GM12878 (cell line): ENCODE data around the gene F7. TPM values are rescaled to one million over a fixed set of nuclear protein-coding genes. Genes with fewer than 3 reads are reported as not detected.

Experiments
- ATAC-seq: fragments of 200-7000 bp; cut with Tn5 transposase; 3 replicates; pipeline ENCODE4 v1.9.1; 2020; ENCODE audit warnings: mild to moderate bottlenecking, moderate library complexity
- BruUV-seq: library from RNA; stranded (reverse); fragments of 400-500 nt; replicated peaks from 2 replicates; lab custom pipeline; 2021; lab: Mats Ljungman, UMichigan
- CTCF ChIA-PET: fragments of 300-600 bp; sonication (Branson Sonifier 250); formaldehyde crosslinking; extraction: SDS; loops from one replicate; lab custom pipeline; 2021; ENCODE audit warnings: inconsistent platforms; lab: Yijun Ruan, JAX
- POLR2A ChIA-PET: fragments of 350-600 bp; formaldehyde crosslinking; extraction: SDS; loops from one replicate; lab custom pipeline; 2021; ENCODE audit warnings: inconsistent platforms; lab: Charles Lee
- RAD21 ChIA-PET: fragments of 300-600 bp; sonication (Branson Sonifier 250); formaldehyde crosslinking; loops from one replicate; lab custom pipeline; 2023; ENCODE audit warnings: antibody characterized with exemption; ENCODE audit not compliant: unreplicated experiment; lab: Charles Lee
- SMC1A ChIA-PET: fragments of 300-600 bp; sonication (Branson Sonifier 250); formaldehyde crosslinking; loops from one replicate; lab custom pipeline; 2023; ENCODE audit not compliant: unreplicated experiment, uncharacterized antibody; lab: Charles Lee
- DNase-seq: peaks from one replicate; pipeline ENCODE4 v3.0.0-alpha.2; 2011; ENCODE audit warnings: low read depth, low spot score
- FAIRE-seq: peaks from 3 replicates; lab custom pipeline; 2011; peaks lifted over from hg19 to GRCh38; lab: Jason Lieb, UNC
- H2AFZ ChIP-seq: 2 replicates; pipeline ENCODE4 v1.6.0; 2011; ENCODE audit warnings: low read depth, low read length, control low read depth; ENCODE audit not compliant: control insufficient read depth
- H3K27ac ChIP-seq: 2 replicates; pipeline ENCODE4 v1.5.1; 2011; ENCODE audit warnings: control low read depth; ENCODE audit not compliant: control insufficient read depth, insufficient read depth
- H3K27me3 ChIP-seq, 2 experiments: replicated peaks in 1 of 2; 2 replicates each; pipeline versions ENCODE4 v1.6.0 to v1.6.1; 2011; ENCODE audit warnings: low read length in 1 of 2; ENCODE audit not compliant: control insufficient read depth in 2 of 2, insufficient read depth in 2 of 2
- H3K36me3 ChIP-seq, 2 experiments: 2 replicates each; pipeline ENCODE4 v1.5.1; 2011; ENCODE audit warnings: low read length in 1 of 2; ENCODE audit not compliant: control insufficient read depth in 2 of 2, insufficient read depth in 2 of 2
- H3K4me1 ChIP-seq: 2 replicates; pipeline ENCODE4 v1.6.1; 2011; ENCODE audit warnings: mild to moderate bottlenecking, low read length, moderate library complexity, mixed read lengths; ENCODE audit not compliant: control insufficient read depth, insufficient read depth
- H3K4me2 ChIP-seq: 2 replicates; pipeline ENCODE4 v1.6.0; 2011; ENCODE audit warnings: control low read depth; ENCODE audit not compliant: control insufficient read depth, insufficient read depth
- H3K4me3 ChIP-seq: fragments of 200-600 bp; sonication (generic); 2 replicates; pipeline ENCODE4 v1.5.1; 2016
- H3K79me2 ChIP-seq: 2 replicates; pipeline ENCODE4 v1.6.0; 2011; ENCODE audit warnings: low read length; ENCODE audit not compliant: control insufficient read depth, insufficient read depth
- H3K9ac ChIP-seq: 2 replicates; pipeline ENCODE4 v1.8.0; 2011; ENCODE audit warnings: low read length, control low read depth, mixed read lengths; ENCODE audit not compliant: control insufficient read depth, insufficient read depth
- H3K9me3 ChIP-seq: replicated peaks from 3 replicates; pipeline ENCODE4 v1.5.1; 2011; ENCODE audit warnings: mild to moderate bottlenecking, low read length; ENCODE audit not compliant: control insufficient read depth, insufficient read depth
- H4K20me1 ChIP-seq: 2 replicates; pipeline ENCODE4 v1.6.0; 2011; ENCODE audit not compliant: control insufficient read depth, insufficient read depth
- BACH1 ChIP-seq: fragments of 450-650 bp; IDR thresholded peaks from 2 replicates; pipeline ENCODE4 v1.6.1; 2017; ENCODE audit warnings: mild to moderate bottlenecking, borderline replicate concordance
- CHD4 ChIP-seq: fragments of 200-600 bp; sonication (generic); IDR thresholded peaks from 2 replicates; pipeline ENCODE4 v1.6.1; 2016; ENCODE audit warnings: mild to moderate bottlenecking
- HCFC1 ChIP-seq: fragments of 150-350 bp; IDR thresholded peaks from 2 replicates; pipeline ENCODE4 v1.6.1; 2014; ENCODE audit warnings: low read length
- HSF1 ChIP-seq: fragments of 150-350 bp; IDR thresholded peaks from 2 replicates; pipeline ENCODE4 v1.6.1; 2014; ENCODE audit warnings: mild to moderate bottlenecking, low read depth, low read length
- IRF3 ChIP-seq: fragments of 450-650 bp; IDR thresholded peaks from 2 replicates; pipeline ENCODE4 v1.6.1; 2014; ENCODE audit warnings: mild to moderate bottlenecking
- MEF2B ChIP-seq: fragments of 450-650 bp; IDR thresholded peaks from 2 replicates; pipeline ENCODE4 v1.6.1; 2018; ENCODE audit warnings: mild to moderate bottlenecking, moderate library complexity; ENCODE audit not compliant: partially characterized antibody, poor library complexity, severe bottlenecking
- RAD21 ChIP-seq: IDR thresholded peaks from 2 replicates; pipeline ENCODE4 v1.6.1; 2011; ENCODE audit warnings: mild to moderate bottlenecking, low read depth, low read length, moderate library complexity; ENCODE audit not compliant: insufficient read depth
- SIX5 ChIP-seq: IDR thresholded peaks from 2 replicates; pipeline ENCODE4 v1.6.1; 2011; ENCODE audit warnings: mild to moderate bottlenecking, low read depth, low read length, moderate library complexity; ENCODE audit not compliant: severe bottlenecking
- STAT1 ChIP-seq: fragments of 450-650 bp; conservative IDR thresholded peaks from 2 replicates; pipeline ENCODE4 v1.6.1; 2014; ENCODE audit warnings: antibody characterized with exemption, mild to moderate bottlenecking
- SUPT20H ChIP-seq: IDR thresholded peaks from 2 replicates; pipeline ENCODE4 v1.6.1; 2011; ENCODE audit warnings: low read depth, mild to moderate bottlenecking, low read length, moderate library complexity, borderline replicate concordance; ENCODE audit not compliant: control insufficient read depth
- TBL1XR1 ChIP-seq: IDR thresholded peaks from 2 replicates; pipeline ENCODE4 v1.6.1; 2012; ENCODE audit warnings: low read depth, low read length, improper control_type of control experiment
- USF1 ChIP-seq: IDR thresholded peaks from 2 replicates; pipeline ENCODE4 v1.6.1; 2011; ENCODE audit warnings: borderline replicate concordance, low read depth, mild to moderate bottlenecking, moderate library complexity, mixed read lengths, low read length; ENCODE audit not compliant: insufficient read depth; ENCODE audit errors: extremely low read length
- ZNF217 ChIP-seq: fragments of 450-650 bp; IDR thresholded peaks from 2 replicates; pipeline ENCODE4 v1.6.1; 2017; ENCODE audit warnings: antibody characterized with exemption, mild to moderate bottlenecking
- WGBS: methylation state at CpG from one replicate; pipeline ENCODE4 v1.1.6; 2016; ENCODE audit warnings: low lambda C conversion rate; ENCODE audit not compliant: insufficient replicate concordance, insufficient coverage; ENCODE audit errors: missing lambda C conversion rate; 5-methylcytosine and 5-hydroxymethylcytosine counted together
- in situ Hi-C: fragments of 300-500 bp; cut with MboI; formaldehyde crosslinking; loops from 9 replicates; pipeline ENCODE4 v1.14.3; 2018; ENCODE audit warnings: mixed read lengths
- intact Hi-C: fragments of 100-400 bp; cut with micrococcal nuclease; formaldehyde crosslinking; loops from one replicate; pipeline ENCODE4 v1.14.2; 2022; ENCODE audit not compliant: unreplicated experiment
- polyA plus RNA-seq, 11 experiments: library from polyadenylated mRNA; depleted of rRNA in 4 of 11; unstranded in 6 of 11; stranded (reverse) in 5 of 11; fragments of >200 nt; fragmentation: Nextera tagmentation in 4 of 11; fragmentation: Illumina TruSeq in 1 of 11; extraction: Ambion mirVana in 4 of 11; extraction: Trizol in 1 of 11; gene quantifications; 1 replicate in 1 of 11; 2 replicates in 10 of 11; pipeline versions ENCODE4 v1.2.1 to v1.2.3, GENCODE V29; 2011 to 2016; ENCODE audit warnings: inconsistent platforms in 2 of 11, missing spikeins in 2 of 11, low read depth in 1 of 11
- total RNA-seq, 4 experiments: library from RNA; depleted of rRNA in 3 of 4; stranded (reverse); fragments of >200 nt in 3 of 4; fragmentation: Illumina TruSeq in 1 of 4; extraction: Trizol in 1 of 4; gene quantifications; 2 replicates each; pipeline versions ENCODE4 v1.2.1 to v1.2.3, GENCODE V29; 2013 to 2021

Gene F7
- total and polyA plus RNA-seq, 10 of the 15 experiments (the other 5 are each of a cell fraction or from before 2014, with no cell fraction given) = not detected

DNA sequence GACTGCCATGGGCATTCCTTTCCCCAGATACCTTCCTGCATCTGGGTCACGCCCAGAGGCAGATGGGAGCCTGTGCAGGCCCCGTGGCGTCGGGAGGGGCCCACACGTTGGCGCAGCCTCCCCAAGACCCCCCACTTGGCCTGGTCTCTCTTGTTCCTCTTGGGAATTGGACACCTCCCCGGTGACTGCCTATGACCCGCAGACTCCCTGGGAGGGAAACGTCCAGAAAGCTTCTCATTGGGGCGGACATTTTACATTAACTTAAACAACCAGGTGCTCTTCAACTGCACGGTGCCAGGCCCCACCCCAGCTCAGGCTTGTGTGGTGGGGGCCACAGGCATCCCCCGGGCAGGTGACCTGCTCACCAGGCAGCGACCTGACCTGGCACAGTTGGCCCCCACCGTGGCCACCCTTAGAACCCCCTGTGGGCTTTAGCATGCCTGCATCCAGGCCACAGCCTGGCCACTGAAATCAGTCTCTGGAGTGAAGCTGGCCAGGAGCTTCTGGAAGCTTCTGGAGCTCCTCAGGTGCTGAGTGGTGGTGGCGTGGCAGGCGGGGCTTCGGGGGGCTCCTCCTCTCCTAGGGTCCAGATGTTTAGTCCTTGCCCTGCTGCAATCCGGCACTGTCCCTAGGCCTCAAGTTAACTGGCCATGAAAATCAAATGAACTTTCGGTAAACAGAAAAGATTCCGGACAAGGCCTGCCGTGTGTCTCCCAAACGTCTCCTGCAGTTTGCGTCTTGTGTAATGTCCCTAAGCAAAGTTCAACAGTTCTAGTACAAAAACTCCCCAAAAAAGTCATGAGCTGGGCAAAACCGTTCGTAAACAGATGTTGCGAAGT, 44.3 kb downstream of the F7 start (continued):
- TF ChIP-seq HCFC1 (no peak), BACH1 (no peak)

GRCh38 chr13:113150550-113151365, 45.2 kb downstream of the F7 start:
- no peak overlapping the region for H3K4me2 ChIP-seq
- in situ Hi-C loops (no loop called here), intact Hi-C loops (loop anchor here (5.0 kb wide), 1 partner anchor 57 kb away; the partner anchor contains the start of genes CUL4A and PCID2)
- H3K4me1 ChIP-seq = peaks cover 8% of the 10 kb centered on the region
- H3K9me3 ChIP-seq = peaks cover 2% of the 10 kb centered on the region; the same call in 1 of the 3 replicates
- POLR2A ChIA-PET = no interaction called here
- H3K79me2 ChIP-seq = no peaks in the 10 kb centered on the region
- no TSS peak for BruUV-seq
- SMC1A ChIA-PET = no interaction called here
- RAD21 ChIA-PET = no interaction called here
- 39% methylated on average over 29 of the region's 31 CpGs for WGBS
- CTCF ChIA-PET = no interaction called here
- peaks cover 0 to 5% of the 10 kb centered on the region in 2 experiments; a peak in 3 of 4 replicates for H3K27me3 ChIP-seq
- no peaks in the 10 kb centered on the region for H3K36me3 ChIP-seq
- no peak for DNase-seq
- H3K27ac ChIP-seq = no peak overlapping the region
- no peak for FAIRE-seq
- ATAC-seq = no peak
- no peak overlapping the region for H3K9ac ChIP-seq
- no peak overlapping the region for H3K4me3 ChIP-seq
- no peaks in the 10 kb centered on the region for H4K20me1 ChIP-seq
- no peak overlapping the region for H2AFZ ChIP-seq
- TF ChIP-seq USF1 (no peak), BACH1 (no peak), SUPT20H (no peak), TBL1XR1 (no peak), MEF2B (no peak), ZNF217 (no peak), STAT1 (no peak), SIX5 (no peak), HSF1 (no peak), RAD21 (no peak), IRF3 (no peak), CHD4 (no peak)
